Activated T-cell treated with anti-CD3 and anti-CD28 coated beads for 48 hours (primary cell): ENCODE measurements around the gene ABCB7.
A peak's percentile ranks its signal among the peaks of the same experiment; 100 is the strongest.
"Not testable (repeated sequence)": the region's sequence is repeated elsewhere in the genome, so short reads cannot be mapped to it uniquely, and the experiment has no call there.

Source experiments
- DNase-seq: peaks from one replicate; pipeline ENCODE4 v3.0.0-alpha.2; 2020; ENCODE audit warnings: low read depth

The ABCB7 gene

GRCh38 chrX:75155827-75156525, at the start of gene ABCB7:
ABCB7 (minus strand) TSS chrX:75156283; CDS start chrX:75156272, 11 bp downstream.
- DNase-seq = peak; percentile 27

DNA sequence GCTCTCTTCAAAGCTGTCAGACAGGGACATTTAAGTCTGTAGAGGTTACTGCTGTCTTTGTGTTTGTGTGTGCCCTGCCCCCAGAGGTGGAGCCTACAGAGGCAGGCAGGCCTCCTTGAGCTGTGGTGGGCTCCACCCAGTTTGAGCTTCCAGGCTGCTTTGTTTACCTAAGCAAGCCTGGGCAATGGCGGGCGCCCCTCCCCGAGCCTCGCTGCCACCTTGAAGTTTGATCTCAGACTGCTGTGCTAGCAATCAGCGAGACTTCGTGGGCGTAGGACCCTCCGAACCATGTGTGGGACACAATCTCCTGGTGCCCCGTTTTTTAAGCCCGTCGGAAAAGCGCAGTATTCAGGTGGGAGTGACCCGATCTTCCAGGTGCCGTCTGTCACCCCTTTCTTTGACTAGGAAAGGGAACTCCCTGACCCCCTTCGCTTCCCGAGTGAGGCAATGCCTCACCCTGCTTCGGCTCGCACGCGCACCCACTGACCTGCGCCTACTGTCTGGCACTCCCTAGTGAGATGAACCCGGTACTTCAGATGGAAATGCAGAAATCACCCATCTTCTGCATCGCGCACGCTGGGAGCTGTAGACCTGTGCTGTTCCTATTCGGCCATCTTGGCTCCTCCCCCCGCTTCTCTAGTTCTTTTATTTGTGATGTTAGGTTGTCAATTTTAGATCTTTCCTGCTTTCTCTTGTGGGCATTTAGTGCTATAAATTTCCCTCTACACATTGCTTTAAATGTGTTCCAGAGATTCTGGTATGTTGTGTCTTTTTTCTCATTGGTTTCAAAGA, 32.5 kb upstream of the ABCB7 start:
- not testable (repeated sequence) for DNase-seq

DNA sequence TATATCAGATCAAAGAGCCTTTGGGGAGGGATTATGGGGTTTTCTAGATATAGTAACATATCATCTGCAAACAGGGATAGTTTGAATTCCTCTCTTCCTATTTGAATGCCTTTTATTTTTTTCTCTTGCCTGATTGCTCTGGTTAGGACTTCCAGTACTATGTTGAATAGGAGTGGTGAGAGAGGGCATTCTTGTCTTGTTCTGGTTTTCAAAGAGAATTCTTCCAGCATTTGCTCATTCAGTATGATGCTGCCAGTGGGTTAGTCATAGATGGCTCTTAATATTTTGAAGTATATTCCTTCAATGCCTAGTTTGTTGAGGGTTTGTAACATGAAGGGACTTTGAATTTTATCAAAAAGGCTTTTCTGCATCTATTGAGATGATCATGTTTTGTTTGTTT, 25.6 kb upstream of the ABCB7 start:
- no peak for DNase-seq

- not testable (repeated sequence) for DNase-seq
Observed at GRCh38 chrX:75179536-75180293, 23.6 kb upstream of the ABCB7 start.

- DNase-seq = not testable (repeated sequence)
Observed at GRCh38 chrX:75172257-75172890, 16.3 kb upstream of the ABCB7 start.

GRCh38 chrX:75158054-75158453, 2.0 kb upstream of the ABCB7 start:
- no peak for DNase-seq

DNA sequence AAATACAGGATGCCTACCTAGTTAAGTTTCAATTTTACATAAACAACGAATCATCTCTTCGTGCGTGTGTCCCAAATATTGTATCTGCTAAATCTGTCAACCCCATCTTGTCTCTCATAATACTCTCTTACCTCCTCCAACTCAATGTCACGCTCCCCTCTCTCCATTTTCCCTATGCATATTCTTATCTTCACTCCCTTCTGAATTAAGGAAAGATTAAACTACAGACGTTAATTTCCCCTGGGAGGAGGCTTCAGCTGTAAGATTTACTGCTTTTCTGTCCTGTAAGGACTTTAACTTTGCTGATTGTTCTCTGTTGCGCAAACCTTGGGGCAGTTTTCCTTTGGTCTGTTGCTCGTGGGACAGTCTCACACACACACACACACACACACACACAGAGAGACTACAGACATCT, 455 bp upstream of the ABCB7 start:
- no peak for DNase-seq

GRCh38 chrX:75155447-75155826, 646 bp downstream of the ABCB7 start:
- no peak for DNase-seq

DNA sequence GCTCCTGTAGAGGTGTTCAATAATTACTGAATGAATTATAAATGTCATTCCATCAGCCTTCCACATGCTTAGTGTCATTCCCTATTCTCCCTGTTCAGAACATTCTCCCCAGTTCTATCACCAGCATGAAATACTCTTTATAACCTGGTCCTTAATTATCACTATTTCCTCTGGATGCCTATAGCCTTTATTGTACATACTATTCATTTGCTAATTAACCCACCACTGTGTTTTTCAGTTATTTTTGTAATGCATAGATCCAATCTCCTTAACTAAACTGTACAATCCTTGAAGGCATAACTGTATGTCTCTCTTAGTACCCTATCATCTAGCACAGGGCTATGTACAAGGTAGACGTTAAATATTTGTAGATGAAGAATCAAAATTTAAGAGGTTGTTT, 1.2 kb downstream of the ABCB7 start:
- DNase-seq = no peak

DNA sequence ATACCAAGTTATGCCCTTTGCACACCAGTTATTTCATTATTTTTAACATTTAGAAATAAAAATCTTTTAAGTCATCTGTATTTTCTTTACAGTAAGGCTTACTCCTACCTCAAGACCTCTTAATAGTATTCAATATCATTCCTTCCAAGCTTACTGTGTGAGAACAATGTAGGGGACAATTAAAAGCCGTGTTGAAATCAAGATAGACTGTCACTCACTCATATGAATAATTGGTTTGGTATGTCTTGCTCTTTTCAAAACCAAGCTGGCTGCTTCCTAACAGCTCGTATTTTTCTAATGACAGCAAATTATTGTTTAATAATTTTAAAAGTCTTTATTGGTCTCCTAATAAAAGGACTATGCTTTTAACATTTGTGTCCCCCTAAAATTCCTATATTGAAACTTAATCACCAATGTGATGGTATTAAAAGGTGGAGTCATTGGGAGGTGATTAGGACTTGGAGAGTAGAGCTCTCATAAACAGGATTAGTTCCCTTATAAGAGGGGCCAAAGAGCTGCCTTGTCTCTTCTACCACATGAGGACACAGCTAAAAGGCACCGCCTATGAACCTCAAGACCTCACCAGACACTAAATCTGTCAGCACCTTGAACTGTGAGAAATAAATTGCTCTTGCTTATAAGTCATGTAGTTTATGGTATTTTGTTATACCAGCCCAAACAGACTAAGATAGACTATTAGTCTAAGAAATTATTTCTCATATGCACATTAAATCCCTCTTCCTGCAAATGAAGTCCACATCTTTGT, 4.1 kb downstream of the ABCB7 start:
- no peak for DNase-seq

DNA sequence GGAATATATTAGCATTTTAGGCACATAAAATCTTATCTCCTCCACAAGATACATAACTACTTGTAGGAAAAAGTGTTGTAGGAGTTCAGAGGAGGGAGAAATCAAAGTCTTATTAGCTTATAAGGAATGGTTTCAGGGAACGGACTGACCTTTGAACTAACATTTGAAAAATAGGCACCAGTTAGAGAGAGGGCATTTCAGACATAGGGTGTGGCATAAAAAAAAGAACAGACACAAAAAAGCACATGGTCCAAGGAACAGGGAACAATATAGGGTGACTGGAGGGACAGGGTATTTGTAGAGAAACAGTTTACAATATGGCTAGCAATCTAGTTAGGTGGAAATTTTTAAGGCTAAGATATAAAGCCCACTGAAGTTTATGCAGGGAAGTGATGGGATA, 6.4 kb downstream of the ABCB7 start:
- DNase-seq = no peak

DNA sequence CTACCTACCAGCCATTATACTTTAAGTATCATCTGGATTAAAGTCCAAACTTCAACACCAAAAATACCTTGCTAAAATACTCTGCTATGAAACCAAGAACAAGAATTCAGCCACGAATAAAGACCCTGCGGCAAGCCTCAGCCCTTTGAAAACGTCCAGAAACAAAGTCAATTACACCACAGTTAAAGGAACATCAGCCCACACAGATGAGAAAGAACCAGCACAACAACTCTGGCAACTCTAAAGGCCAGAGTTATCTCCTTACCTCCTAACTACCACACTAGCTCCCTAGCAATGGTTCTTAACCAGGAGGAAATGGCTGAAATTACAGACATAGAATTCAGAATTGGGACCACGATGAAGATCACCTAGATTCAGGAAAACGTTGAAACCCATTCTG, 23.4 kb downstream of the ABCB7 start:
- no peak for DNase-seq

GRCh38 chrX:75131973-75132627, 24.0 kb downstream of the ABCB7 start:
- DNase-seq = no peak

- not testable (repeated sequence) for DNase-seq
Observed at GRCh38 chrX:75129069-75129468, 27.0 kb downstream of the ABCB7 start.

DNA sequence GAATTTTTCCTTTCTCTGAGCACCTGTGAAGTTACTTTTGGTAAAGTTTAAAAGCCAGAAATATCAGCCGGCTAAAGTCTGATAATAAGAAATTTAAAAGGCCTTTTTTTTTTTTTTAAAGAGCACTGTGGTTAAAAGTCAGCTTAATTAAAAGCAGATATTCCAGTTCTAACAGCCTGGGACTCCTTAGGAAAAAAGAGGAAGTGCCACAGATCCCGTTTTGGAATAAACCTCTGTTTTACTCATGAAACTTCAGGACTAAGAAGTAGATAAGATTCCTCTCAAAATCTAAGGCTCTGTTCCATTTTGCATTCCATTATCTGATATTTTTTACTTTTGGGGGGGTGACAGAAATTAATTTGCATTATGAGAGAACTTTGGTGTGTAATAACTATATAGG, 37.8 kb downstream of the ABCB7 start:
- DNase-seq = no peak

GRCh38 chrX:75115707-75116413, 40.2 kb downstream of the ABCB7 start:
- no peak for DNase-seq

GRCh38 chrX:75114638-75115037, 41.4 kb downstream of the ABCB7 start:
- no peak for DNase-seq

GRCh38 chrX:75113664-75114063, 42.4 kb downstream of the ABCB7 start:
- DNase-seq = no peak

GRCh38 chrX:75107863-75108509, 48.1 kb downstream of the ABCB7 start:
- DNase-seq = no peak

DNA sequence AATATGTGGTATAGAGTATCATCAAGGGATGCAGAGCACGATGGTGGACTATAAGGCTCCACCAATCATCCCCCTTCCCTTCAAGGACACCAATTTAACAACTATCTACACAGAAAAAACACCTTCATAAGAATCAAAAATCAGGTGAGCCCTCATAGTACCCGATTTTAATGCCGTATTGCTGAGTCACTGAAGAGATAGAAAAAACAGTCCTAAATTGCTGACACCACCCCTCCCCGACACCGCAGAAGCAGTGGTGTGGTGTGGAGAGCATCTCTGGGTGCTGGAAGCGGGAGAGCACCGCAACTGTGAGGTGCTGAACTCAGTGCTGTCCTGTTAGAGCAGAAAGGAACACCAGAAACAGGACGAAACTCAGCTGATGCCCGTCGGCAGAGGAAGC, 49.3 kb downstream of the ABCB7 start:
- DNase-seq = no peak
